PFSK-1 (cell line): ENCODE measurements around the gene NISCH.

Source experiments
- POLR2AphosphoS5 ChIP-seq: IDR thresholded peaks from 2 replicates; pipeline ENCODE4 v1.6.1; 2012; ENCODE audit warnings: low read depth, mild to moderate bottlenecking, control low read depth, low read length, moderate library complexity
- TAF1 ChIP-seq: IDR thresholded peaks from 2 replicates; pipeline ENCODE4 v1.6.1; 2012; ENCODE audit warnings: low read length, control low read depth, borderline replicate concordance; ENCODE audit not compliant: insufficient read depth

DNA sequence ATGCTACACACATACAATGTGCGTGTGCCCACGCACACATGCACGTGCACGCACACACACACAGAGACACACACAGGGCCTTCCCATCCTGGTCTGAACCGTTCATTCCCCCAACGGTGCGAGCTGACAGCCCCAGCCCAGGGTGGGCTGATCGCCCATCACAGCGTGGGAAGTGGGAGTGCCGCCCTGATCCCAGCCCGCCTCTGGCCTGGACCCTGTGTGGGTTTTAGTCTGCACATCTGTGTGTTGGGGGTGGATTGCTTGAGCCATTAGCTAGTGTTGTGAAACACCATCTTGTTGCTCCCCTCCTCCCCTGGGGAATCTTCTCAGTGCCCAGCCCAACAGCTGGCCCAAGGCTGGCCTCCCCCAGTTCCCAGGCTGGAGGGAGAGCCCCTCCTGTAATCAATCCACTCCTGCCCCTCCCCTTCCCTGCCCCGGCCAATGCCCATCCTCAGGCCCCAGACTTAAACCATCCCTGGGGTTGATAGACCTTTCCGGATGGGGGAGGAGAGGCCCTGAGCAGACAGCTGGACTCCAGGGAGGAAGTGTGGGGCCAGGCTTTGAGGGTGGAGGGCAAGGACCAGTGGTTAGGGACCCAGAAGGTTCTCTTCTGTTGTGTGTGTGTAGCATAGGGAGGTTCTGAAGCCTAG, 18.8 kb upstream of the NISCH start:
- TF ChIP-seq TAF1 (no peak), POLR2AphosphoS5 (no peak)
